Measurements from ENCODE around the gene PEAK1.

DNA sequence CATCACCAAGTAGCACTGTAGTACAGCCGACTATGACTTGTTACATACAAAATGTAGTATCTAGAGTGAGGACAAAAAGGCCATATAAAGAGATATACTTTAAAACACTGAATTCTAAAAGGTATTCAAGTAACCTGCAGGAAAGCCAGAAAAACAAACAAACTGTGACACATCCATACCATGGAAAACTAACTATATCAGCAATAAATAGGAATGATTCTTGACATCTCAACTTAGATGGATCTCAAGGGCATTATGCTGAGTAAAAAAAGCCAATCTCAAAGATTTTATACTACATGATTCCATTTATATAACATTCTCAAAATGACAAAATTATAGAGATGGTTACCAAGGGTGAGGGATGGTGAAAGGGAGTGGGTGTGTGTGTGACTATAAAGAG is 143.0 kb downstream of the PEAK1 start:
- TF ChIP-seq, protein P1, sequence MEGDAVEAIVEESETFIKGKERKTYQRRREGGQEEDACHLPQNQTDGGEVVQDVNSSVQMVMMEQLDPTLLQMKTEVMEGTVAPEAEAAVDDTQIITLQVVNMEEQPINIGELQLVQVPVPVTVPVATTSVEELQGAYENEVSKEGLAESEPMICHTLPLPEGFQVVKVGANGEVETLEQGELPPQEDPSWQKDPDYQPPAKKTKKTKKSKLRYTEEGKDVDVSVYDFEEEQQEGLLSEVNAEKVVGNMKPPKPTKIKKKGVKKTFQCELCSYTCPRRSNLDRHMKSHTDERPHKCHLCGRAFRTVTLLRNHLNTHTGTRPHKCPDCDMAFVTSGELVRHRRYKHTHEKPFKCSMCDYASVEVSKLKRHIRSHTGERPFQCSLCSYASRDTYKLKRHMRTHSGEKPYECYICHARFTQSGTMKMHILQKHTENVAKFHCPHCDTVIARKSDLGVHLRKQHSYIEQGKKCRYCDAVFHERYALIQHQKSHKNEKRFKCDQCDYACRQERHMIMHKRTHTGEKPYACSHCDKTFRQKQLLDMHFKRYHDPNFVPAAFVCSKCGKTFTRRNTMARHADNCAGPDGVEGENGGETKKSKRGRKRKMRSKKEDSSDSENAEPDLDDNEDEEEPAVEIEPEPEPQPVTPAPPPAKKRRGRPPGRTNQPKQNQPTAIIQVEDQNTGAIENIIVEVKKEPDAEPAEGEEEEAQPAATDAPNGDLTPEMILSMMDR (IDR thresholded peaks at IDR 0.05; ENCODE audit: insufficient read depth, low read length, poor library complexity, severe bottlenecking): no peak
- TF ChIP-seq EZH2phosphoT487 (conservative IDR thresholded peaks at IDR 0.05; ENCODE audit: low read length): no peak

Data from SU-DHL-6 (cell line).